ENCODE results near the gene RHBDD3.

RHBDD3 gene

GRCh38 chr22:29306175-29306834, 38.5 kb upstream of the RHBDD3 start, which contains the start of gene GAS2L1:
TSS of gene GAS2L1 (plus strand) at chr22:29306650. CDS start at chr22:29308106, 1,456 bp downstream.
- peak; percentile 70 for DNase-seq (ENCODE audit: extremely low spot score)
- POLR2A ChIA-PET, result no interaction called here
- peak; percentile 63 for TF ChIP-seq CTCF (IDR thresholded peaks at IDR 0.05; ENCODE audit: control extremely low read depth, extremely low read depth, low read depth, missing control alignments)
- CTCF ChIA-PET, result interaction anchor here (1.0 to 2.5 kb wide), 5 partner anchors 11 to 29 kb away, joined by 3 to 5 read pairs (median 3); no protein-coding TSS in a partner anchor

DNA sequence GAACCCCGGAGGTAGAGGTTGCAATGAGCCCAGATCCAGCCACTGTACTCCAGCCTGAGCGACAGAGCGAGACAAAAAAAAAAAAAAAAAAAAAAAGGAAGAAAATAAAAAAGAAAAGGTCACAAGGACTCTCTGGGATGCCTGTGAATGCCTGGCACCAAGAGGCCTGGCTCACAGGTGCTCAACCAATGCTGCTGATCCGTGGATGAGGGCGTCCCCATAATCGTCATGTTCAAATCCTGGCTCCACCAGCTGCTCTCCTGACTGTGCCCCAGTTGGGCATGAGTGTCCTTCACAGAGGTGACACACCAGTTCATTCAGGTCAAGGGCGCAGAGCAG, 38.0 kb upstream of the RHBDD3 start:
- no peak for TF ChIP-seq CTCF (IDR thresholded peaks at IDR 0.05; ENCODE audit: control extremely low read depth, extremely low read depth, low read depth, missing control alignments)
- CTCF ChIA-PET, result interaction anchor here (0.9 to 2.5 kb wide), 4 partner anchors 11 to 29 kb away, joined by 3 to 5 read pairs (median 3); no protein-coding TSS in a partner anchor
- DNase-seq (ENCODE audit: extremely low spot score), result no peak
- POLR2A ChIA-PET, result no interaction called here

- TF ChIP-seq CTCF (IDR thresholded peaks at IDR 0.05; ENCODE audit: control extremely low read depth, extremely low read depth, low read depth, missing control alignments), result no peak
- ChIA-PET POLR2A (interaction anchor here (0.6 to 1.5 kb wide), 2 partner anchors 21 to 23 kb away, joined by 3 to 4 read pairs; no protein-coding TSS in a partner anchor), CTCF (interaction anchor here (1.1 to 2.0 kb wide), 3 partner anchors 11 to 16 kb away, joined by 3 to 10 read pairs (median 4); no protein-coding TSS in a partner anchor)
- DNase-seq (ENCODE audit: extremely low spot score), result no peak
Observed at GRCh38 chr22:29302681-29303465, 35.1 kb upstream of the RHBDD3 start.

DNA sequence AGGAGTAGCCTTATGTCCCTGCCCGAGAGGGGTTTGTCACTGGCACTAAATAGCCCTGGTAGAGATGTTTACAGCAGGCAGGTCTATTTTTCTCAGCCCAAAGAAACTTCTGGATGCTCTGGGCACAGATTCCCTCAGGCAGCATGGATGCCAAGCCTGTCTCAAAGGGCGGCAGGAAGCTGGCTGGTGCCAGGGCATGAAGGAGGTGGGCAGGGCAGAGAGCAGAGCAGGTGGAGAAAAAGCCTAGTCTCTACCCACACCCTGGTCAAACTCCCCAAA, 34.6 kb upstream of the RHBDD3 start:
- ChIA-PET POLR2A (interaction anchor here (0.6 kb wide), 1 partner anchor 20 kb away, joined by 3 read pairs; no protein-coding TSS in a partner anchor), CTCF (interaction anchor here (1.1 kb wide), 1 partner anchor 14 kb away, joined by 3 read pairs; no protein-coding TSS in a partner anchor)
- TF ChIP-seq CTCF (IDR thresholded peaks at IDR 0.05; ENCODE audit: control extremely low read depth, extremely low read depth, low read depth, missing control alignments), result no peak
- no peak for DNase-seq (ENCODE audit: extremely low spot score)

DNA sequence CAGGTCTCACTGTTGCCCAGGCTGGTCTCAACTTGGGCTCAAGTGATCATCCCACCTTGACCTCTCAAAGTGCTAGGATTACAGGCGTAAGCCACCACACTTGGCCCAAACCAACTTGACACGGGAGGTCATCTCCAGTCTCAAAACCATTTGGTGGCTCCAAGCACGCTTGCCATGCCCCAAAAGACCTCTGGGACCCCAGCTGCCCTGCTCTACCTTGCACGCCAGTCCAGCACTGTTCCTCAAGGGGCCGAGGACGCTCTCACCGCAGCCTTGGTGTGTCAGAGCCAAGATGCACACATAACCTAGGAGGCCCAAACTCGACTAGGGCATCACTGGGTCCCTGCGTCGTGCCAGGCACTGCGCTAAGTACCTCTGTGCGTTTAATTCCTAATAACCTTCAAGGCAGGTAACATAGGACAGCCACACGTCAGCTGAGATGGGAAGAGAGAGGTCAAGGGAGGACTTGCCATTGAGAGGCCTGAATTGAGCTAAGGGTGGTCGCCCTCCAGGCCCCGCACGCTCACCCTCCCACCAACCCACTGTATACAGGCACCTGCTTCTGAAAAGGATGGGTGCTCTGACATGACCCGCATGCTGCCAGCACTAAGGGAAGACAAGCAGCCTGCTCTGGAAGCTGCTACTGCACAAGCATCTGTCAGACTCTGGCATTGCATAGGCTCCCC, 34.1 kb upstream of the RHBDD3 start:
- DNase-seq (ENCODE audit: extremely low spot score), result no peak
- CTCF ChIA-PET, result interaction anchor here (1.1 to 1.2 kb wide), 2 partner anchors 11 to 13 kb away, joined by 3 to 5 read pairs; no protein-coding TSS in a partner anchor
- TF ChIP-seq CTCF (IDR thresholded peaks at IDR 0.05; ENCODE audit: control extremely low read depth, extremely low read depth, low read depth, missing control alignments), result no peak
- POLR2A ChIA-PET, result no interaction called here
